ENCODE data around the gene VIM. TPM values are rescaled to one million over a fixed set of nuclear protein-coding genes. Genes with fewer than 3 reads are reported as not detected.

Gene VIM
- total and polyA plus RNA-seq, 10 of the 15 experiments (the other 5 are each of a cell fraction or from before 2014, with no cell fraction given) = 44.2 to 287 (median 188) TPM

DNA sequence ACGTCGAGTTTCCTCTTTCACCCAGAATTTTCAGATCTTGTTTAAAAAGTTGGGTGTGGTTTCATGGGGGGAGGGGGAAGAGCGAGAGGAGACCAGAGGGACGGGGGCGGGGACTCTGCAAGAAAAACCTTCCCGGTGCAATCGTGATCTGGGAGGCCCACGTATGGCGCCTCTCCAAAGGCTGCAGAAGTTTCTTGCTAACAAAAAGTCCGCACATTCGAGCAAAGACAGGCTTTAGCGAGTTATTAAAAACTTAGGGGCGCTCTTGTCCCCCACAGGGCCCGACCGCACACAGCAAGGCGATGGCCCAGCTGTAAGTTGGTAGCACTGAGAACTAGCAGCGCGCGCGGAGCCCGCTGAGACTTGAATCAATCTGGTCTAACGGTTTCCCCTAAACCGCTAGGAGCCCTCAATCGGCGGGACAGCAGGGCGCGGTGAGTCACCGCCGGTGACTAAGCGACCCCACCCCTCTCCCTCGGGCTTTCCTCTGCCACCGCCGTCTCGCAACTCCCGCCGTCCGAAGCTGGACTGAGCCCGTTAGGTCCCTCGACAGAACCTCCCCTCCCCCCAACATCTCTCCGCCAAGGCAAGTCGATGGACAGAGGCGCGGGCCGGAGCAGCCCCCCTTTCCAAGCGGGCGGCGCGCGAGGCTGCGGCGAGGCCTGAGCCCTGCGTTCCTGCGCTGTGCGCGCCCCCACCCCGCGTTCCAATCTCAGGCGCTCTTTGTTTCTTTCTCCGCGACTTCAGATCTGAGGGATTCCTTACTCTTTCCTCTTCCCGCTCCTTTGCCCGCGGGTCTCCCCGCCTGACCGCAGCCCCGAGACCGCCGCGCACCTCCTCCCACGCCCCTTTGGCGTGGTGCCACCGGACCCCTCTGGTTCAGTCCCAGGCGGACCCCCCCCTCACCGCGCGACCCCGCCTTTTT, at the start of gene VIM (continued):
- TF ChIP-seq, protein P1, sequence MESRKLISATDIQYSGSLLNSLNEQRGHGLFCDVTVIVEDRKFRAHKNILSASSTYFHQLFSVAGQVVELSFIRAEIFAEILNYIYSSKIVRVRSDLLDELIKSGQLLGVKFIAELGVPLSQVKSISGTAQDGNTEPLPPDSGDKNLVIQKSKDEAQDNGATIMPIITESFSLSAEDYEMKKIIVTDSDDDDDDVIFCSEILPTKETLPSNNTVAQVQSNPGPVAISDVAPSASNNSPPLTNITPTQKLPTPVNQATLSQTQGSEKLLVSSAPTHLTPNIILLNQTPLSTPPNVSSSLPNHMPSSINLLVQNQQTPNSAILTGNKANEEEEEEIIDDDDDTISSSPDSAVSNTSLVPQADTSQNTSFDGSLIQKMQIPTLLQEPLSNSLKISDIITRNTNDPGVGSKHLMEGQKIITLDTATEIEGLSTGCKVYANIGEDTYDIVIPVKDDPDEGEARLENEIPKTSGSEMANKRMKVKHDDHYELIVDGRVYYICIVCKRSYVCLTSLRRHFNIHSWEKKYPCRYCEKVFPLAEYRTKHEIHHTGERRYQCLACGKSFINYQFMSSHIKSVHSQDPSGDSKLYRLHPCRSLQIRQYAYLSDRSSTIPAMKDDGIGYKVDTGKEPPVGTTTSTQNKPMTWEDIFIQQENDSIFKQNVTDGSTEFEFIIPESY (IDR thresholded peaks at IDR 0.05) = no peak
- TF ChIP-seq ZSCAN29 (IDR thresholded peaks at IDR 0.05) = no peak
- TF ChIP-seq, protein P2, sequence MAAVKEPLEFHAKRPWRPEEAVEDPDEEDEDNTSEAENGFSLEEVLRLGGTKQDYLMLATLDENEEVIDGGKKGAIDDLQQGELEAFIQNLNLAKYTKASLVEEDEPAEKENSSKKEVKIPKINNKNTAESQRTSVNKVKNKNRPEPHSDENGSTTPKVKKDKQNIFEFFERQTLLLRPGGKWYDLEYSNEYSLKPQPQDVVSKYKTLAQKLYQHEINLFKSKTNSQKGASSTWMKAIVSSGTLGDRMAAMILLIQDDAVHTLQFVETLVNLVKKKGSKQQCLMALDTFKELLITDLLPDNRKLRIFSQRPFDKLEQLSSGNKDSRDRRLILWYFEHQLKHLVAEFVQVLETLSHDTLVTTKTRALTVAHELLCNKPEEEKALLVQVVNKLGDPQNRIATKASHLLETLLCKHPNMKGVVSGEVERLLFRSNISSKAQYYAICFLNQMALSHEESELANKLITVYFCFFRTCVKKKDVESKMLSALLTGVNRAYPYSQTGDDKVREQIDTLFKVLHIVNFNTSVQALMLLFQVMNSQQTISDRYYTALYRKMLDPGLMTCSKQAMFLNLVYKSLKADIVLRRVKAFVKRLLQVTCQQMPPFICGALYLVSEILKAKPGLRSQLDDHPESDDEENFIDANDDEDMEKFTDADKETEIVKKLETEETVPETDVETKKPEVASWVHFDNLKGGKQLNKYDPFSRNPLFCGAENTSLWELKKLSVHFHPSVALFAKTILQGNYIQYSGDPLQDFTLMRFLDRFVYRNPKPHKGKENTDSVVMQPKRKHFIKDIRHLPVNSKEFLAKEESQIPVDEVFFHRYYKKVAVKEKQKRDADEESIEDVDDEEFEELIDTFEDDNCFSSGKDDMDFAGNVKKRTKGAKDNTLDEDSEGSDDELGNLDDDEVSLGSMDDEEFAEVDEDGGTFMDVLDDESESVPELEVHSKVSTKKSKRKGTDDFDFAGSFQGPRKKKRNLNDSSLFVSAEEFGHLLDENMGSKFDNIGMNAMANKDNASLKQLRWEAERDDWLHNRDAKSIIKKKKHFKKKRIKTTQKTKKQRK (IDR thresholded peaks at IDR 0.05; ENCODE audit: low read depth, low read length) = no peak
- TF ChIP-seq BHLHE40 (IDR thresholded peaks at IDR 0.05; ENCODE audit: borderline replicate concordance in 1 of 2, low read depth in 2 of 2, low read length in 1 of 2) = peak; percentile 16 to 23; a peak in 3 of 4 replicates
- no peak for TF ChIP-seq PAX8 (IDR thresholded peaks at IDR 0.05)
- TF ChIP-seq CREB1 (IDR thresholded peaks at IDR 0.05; ENCODE audit: low read depth) = no peak
- TF ChIP-seq, protein P3, sequence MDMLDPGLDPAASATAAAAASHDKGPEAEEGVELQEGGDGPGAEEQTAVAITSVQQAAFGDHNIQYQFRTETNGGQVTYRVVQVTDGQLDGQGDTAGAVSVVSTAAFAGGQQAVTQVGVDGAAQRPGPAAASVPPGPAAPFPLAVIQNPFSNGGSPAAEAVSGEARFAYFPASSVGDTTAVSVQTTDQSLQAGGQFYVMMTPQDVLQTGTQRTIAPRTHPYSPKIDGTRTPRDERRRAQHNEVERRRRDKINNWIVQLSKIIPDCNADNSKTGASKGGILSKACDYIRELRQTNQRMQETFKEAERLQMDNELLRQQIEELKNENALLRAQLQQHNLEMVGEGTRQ (IDR thresholded peaks at IDR 0.05; ENCODE audit: borderline replicate concordance, low read depth, low read length) = no peak
- TF ChIP-seq RAD51 (IDR thresholded peaks at IDR 0.05) = no peak
- peak; percentile 22; the same call in 1 of the 2 replicates for TF ChIP-seq TCF12 (IDR thresholded peaks at IDR 0.05; ENCODE audit: low read depth, low read length)
- TF ChIP-seq ZNF622 (IDR thresholded peaks at IDR 0.05) = no peak
- TF ChIP-seq TBL1XR1 (IDR thresholded peaks at IDR 0.05; ENCODE audit: low read depth, low read length) = peak; percentile 37; the same call in 1 of the 2 replicates
- no peak for TF ChIP-seq EZH2 (IDR thresholded peaks at IDR 0.05; ENCODE audit: borderline replicate concordance, control insufficient read depth, low read depth, low read length)
- TF ChIP-seq HCFC1 (IDR thresholded peaks at IDR 0.05; ENCODE audit: low read length) = no peak
- TF ChIP-seq, protein P4, sequence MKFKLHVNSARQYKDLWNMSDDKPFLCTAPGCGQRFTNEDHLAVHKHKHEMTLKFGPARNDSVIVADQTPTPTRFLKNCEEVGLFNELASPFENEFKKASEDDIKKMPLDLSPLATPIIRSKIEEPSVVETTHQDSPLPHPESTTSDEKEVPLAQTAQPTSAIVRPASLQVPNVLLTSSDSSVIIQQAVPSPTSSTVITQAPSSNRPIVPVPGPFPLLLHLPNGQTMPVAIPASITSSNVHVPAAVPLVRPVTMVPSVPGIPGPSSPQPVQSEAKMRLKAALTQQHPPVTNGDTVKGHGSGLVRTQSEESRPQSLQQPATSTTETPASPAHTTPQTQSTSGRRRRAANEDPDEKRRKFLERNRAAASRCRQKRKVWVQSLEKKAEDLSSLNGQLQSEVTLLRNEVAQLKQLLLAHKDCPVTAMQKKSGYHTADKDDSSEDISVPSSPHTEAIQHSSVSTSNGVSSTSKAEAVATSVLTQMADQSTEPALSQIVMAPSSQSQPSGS (IDR thresholded peaks at IDR 0.05; ENCODE audit: low read length) = no peak
- TF ChIP-seq MTA2 (IDR thresholded peaks at IDR 0.05; ENCODE audit: low read depth) = no peak
- peak in 1 of 2 experiments; percentile 38; a peak in 1 of 3 replicates for TF ChIP-seq EGR1 (IDR thresholded peaks at IDR 0.05; ENCODE audit: borderline replicate concordance in 1 of 2, low read depth in 2 of 2, low read length in 2 of 2)
- no peak for TF ChIP-seq HDGF (IDR thresholded peaks at IDR 0.05)
- TF ChIP-seq, protein P5, sequence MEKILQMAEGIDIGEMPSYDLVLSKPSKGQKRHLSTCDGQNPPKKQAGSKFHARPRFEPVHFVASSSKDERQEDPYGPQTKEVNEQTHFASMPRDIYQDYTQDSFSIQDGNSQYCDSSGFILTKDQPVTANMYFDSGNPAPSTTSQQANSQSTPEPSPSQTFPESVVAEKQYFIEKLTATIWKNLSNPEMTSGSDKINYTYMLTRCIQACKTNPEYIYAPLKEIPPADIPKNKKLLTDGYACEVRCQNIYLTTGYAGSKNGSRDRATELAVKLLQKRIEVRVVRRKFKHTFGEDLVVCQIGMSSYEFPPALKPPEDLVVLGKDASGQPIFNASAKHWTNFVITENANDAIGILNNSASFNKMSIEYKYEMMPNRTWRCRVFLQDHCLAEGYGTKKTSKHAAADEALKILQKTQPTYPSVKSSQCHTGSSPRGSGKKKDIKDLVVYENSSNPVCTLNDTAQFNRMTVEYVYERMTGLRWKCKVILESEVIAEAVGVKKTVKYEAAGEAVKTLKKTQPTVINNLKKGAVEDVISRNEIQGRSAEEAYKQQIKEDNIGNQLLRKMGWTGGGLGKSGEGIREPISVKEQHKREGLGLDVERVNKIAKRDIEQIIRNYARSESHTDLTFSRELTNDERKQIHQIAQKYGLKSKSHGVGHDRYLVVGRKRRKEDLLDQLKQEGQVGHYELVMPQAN (conservative IDR thresholded peaks at IDR 0.05) = no peak
- no peak for TF ChIP-seq SMARCA5 (IDR thresholded peaks at IDR 0.05)
- 0 out of 2 replicates have a peak, but pooled peaks have one; percentile 45 for TF ChIP-seq MXI1 (IDR thresholded peaks at IDR 0.05; ENCODE audit: low read depth, low read length)
